Measurements from ENCODE around the gene TRIP6. TPM values are rescaled to one million over a fixed set of nuclear protein-coding genes. Genes with fewer than 3 reads are reported as not detected.

Gene TRIP6
- total and polyA plus RNA-seq, 4 experiments from 2014 or later = 2.7 to 9.4 (median 6.2) TPM

- H3K36me3 ChIP-seq (ENCODE audit: insufficient read depth, low read length) = peaks cover 13% of the 10 kb centered on the region
- ChIA-PET POLR2A (ENCODE audit: partially characterized antibody) (interaction anchor here (1.3 to 2.0 kb wide), 4 partner anchors 9 to 12 kb away, joined by 3 to 8 read pairs (median 6); partner anchors contain the start of genes SLC12A9 and SRRT), CTCF (ENCODE audit: partially characterized antibody) (interaction anchor here (0.8 to 3.0 kb wide), 3 partner anchors 10 to 12 kb away, joined by 3 to 10 read pairs (median 3); partner anchors contain the start of genes SLC12A9 and SRRT)
- Mint-ChIP-seq H3K9me3 (no peaks in the 10 kb centered on the region), H3K4me3 (no peak overlapping the region), H3K36me3 (peaks cover 21 to 50% of the 10 kb centered on the region in 2 donors), H3K27ac (peak overlapping the region in 1 of 7 donors; percentile 16), H3K4me1 (peaks cover 4 to 15% (median 6%) of the 10 kb centered on the region in 4 donors), H3K27me3 (no peaks in the 10 kb centered on the region)
- no peak overlapping the region for H3K4me3 ChIP-seq (ENCODE audit: low read length in 2 of 2)
- no peak for DNase-seq
- H3K9me3 ChIP-seq (ENCODE audit: control insufficient read depth in 1 of 2, low read length in 2 of 2) = no peaks in the 10 kb centered on the region
- H3K27ac ChIP-seq (ENCODE audit: low read depth, low read length) = no peak overlapping the region
- no peaks in the 10 kb centered on the region for H3K27me3 ChIP-seq (ENCODE audit: insufficient read depth, low read length)
- intact Hi-C loops (cut with micrococcal nuclease) = no loop called here
- H3K4me1 ChIP-seq (ENCODE audit: insufficient read depth, low read length) = peaks cover 10% of the 10 kb centered on the region
Measured at GRCh38 chr7:100864263-100864845, 2.8 kb upstream of the TRIP6 start.

- Mint-ChIP-seq H3K36me3 (peaks cover 13 to 39% of the 10 kb centered on the region in 2 donors), H3K4me1 (peaks cover 4 to 15% (median 6%) of the 10 kb centered on the region in 4 donors), H3K9me3 (no peaks in the 10 kb centered on the region), H3K4me3 (peak overlapping the region in 3 of 8 donors; percentile 39 to 72 (median 61)), H3K27me3 (no peaks in the 10 kb centered on the region), H3K27ac (peak overlapping the region in 4 of 7 donors; percentile 10 to 71 (median 40))
- CTCF ChIA-PET (ENCODE audit: partially characterized antibody) = interaction anchor here (1.3 kb wide), 1 partner anchor 9 kb away, joined by 3 read pairs; the partner anchor contains the start of gene SRRT
- Histone ChIP-seq H3K4me3 (ENCODE audit: low read length in 2 of 2) (no peak overlapping the region), H3K27ac (ENCODE audit: low read depth, low read length) (no peak overlapping the region), H3K9me3 (ENCODE audit: control insufficient read depth in 1 of 2, low read length in 2 of 2) (no peaks in the 10 kb centered on the region), H3K36me3 (ENCODE audit: insufficient read depth, low read length) (peaks cover 10% of the 10 kb centered on the region), H3K27me3 (ENCODE audit: insufficient read depth, low read length) (no peaks in the 10 kb centered on the region), H3K4me1 (ENCODE audit: insufficient read depth, low read length) (peaks cover 10% of the 10 kb centered on the region)
- POLR2A ChIA-PET (ENCODE audit: partially characterized antibody) = interaction anchor here (1.5 to 2.0 kb wide), 3 partner anchors 8 to 13 kb away, joined by 4 to 8 read pairs (median 8); partner anchors contain the start of genes SLC12A9 and SRRT
- intact Hi-C loops (cut with micrococcal nuclease) = no loop called here
- DNase-seq = no peak
Measured at GRCh38 chr7:100865372-100865911, 1.7 kb upstream of the TRIP6 start.

- Mint-ChIP-seq H3K4me3 (peak overlapping the region in 6 of 8 donors; percentile 77 to 87 (median 83)), H3K27ac (no peak overlapping the region), H3K27me3 (no peaks in the 10 kb centered on the region), H3K4me1 (peaks cover 3 to 19% (median 6%) of the 10 kb centered on the region in 4 donors), H3K9me3 (no peaks in the 10 kb centered on the region), H3K36me3 (peaks cover 7 to 35% of the 10 kb centered on the region in 2 donors)
- Histone ChIP-seq H3K4me1 (ENCODE audit: insufficient read depth, low read length) (peaks cover 10% of the 10 kb centered on the region), H3K27ac (ENCODE audit: low read depth, low read length) (no peak overlapping the region), H3K36me3 (ENCODE audit: insufficient read depth, low read length) (peaks cover 4% of the 10 kb centered on the region), H3K9me3 (ENCODE audit: control insufficient read depth in 1 of 2, low read length in 2 of 2) (no peaks in the 10 kb centered on the region), H3K4me3 (ENCODE audit: low read length in 2 of 2) (peak overlapping the region in 1 of 2 donors; percentile 58), H3K27me3 (ENCODE audit: insufficient read depth, low read length) (no peaks in the 10 kb centered on the region)
- POLR2A ChIA-PET (ENCODE audit: partially characterized antibody) = interaction anchor here (0.7 to 1.9 kb wide), 5 partner anchors 7 to 23 kb away, joined by 3 to 8 read pairs (median 3); partner anchors contain the start of genes SRRT and UFSP1
- CTCF ChIA-PET (ENCODE audit: partially characterized antibody) = no interaction called here
- intact Hi-C loops (cut with micrococcal nuclease) = no loop called here
- DNase-seq = no peak
Measured at GRCh38 chr7:100865938-100866728, 1.1 kb upstream of the TRIP6 start.

- Histone ChIP-seq H3K27me3 (ENCODE audit: insufficient read depth, low read length) (no peaks in the 10 kb centered on the region), H3K9me3 (ENCODE audit: control insufficient read depth in 1 of 2, low read length in 2 of 2) (no peaks in the 10 kb centered on the region), H3K4me1 (ENCODE audit: insufficient read depth, low read length) (peaks cover 10% of the 10 kb centered on the region), H3K4me3 (ENCODE audit: low read length in 2 of 2) (peak overlapping the region in 1 of 2 donors; percentile 58), H3K36me3 (ENCODE audit: insufficient read depth, low read length) (peaks cover 4% of the 10 kb centered on the region), H3K27ac (ENCODE audit: low read depth, low read length) (peak overlapping the region; percentile 66)
- POLR2A ChIA-PET (ENCODE audit: partially characterized antibody) = interaction anchor here (0.7 to 1.1 kb wide), 4 partner anchors 8 to 23 kb away, joined by 3 to 5 read pairs (median 3); partner anchors contain the start of genes SRRT and UFSP1
- Mint-ChIP-seq H3K9me3 (no peaks in the 10 kb centered on the region), H3K27ac (peak overlapping the region in 5 of 7 donors; percentile 64 to 93 (median 83)), H3K4me3 (peak overlapping the region; percentile 62 to 87 (median 83)), H3K4me1 (peaks cover 3 to 19% (median 6%) of the 10 kb centered on the region in 4 donors), H3K36me3 (peaks cover 9 to 33% of the 10 kb centered on the region in 2 donors), H3K27me3 (no peaks in the 10 kb centered on the region)
- DNase-seq = no peak
- intact Hi-C loops (cut with micrococcal nuclease) = no loop called here
- CTCF ChIA-PET (ENCODE audit: partially characterized antibody) = interaction anchor here (1.3 kb wide), 1 partner anchor 14 kb away, joined by 5 read pairs; the partner anchor contains the start of gene SLC12A9
Measured at GRCh38 chr7:100866729-100867039, 503 bp upstream of the TRIP6 start.

- CTCF ChIA-PET (ENCODE audit: partially characterized antibody) = interaction anchor here (1.3 kb wide), 1 partner anchor 16 kb away, joined by 5 read pairs; the partner anchor contains the start of gene SLC12A9
- Histone ChIP-seq H3K4me3 (ENCODE audit: low read length in 2 of 2) (peak overlapping the region in 1 of 2 donors; percentile 58), H3K27me3 (ENCODE audit: insufficient read depth, low read length) (no peaks in the 10 kb centered on the region), H3K27ac (ENCODE audit: low read depth, low read length) (peak overlapping the region; percentile 66), H3K4me1 (ENCODE audit: insufficient read depth, low read length) (peaks cover 10% of the 10 kb centered on the region), H3K9me3 (ENCODE audit: control insufficient read depth in 1 of 2, low read length in 2 of 2) (no peaks in the 10 kb centered on the region), H3K36me3 (ENCODE audit: insufficient read depth, low read length) (peaks cover 4% of the 10 kb centered on the region)
- peaks cover 3 to 19% (median 6%) of the 10 kb centered on the region in 4 donors for H3K4me1 Mint-ChIP-seq
- H3K36me3 Mint-ChIP-seq = peaks cover 4 to 25% of the 10 kb centered on the region in 2 donors
- DNase-seq = no peak
- H3K9me3 Mint-ChIP-seq = no peaks in the 10 kb centered on the region
- H3K4me3 Mint-ChIP-seq = peak overlapping the region; percentile 43 to 78 (median 69)
- POLR2A ChIA-PET (ENCODE audit: partially characterized antibody) = no interaction called here
- intact Hi-C loops (cut with micrococcal nuclease) = no loop called here
- H3K27ac Mint-ChIP-seq = peak overlapping the region; percentile 59 to 89 (median 81)
- no peaks in the 10 kb centered on the region for H3K27me3 Mint-ChIP-seq
Measured at GRCh38 chr7:100867776-100868485, 744 bp downstream of the TRIP6 start.

GRCh38 chr7:100873599-100874299, 6.6 kb downstream of the TRIP6 start:
- peaks cover 0 to 2% (median 0%) of the 10 kb centered on the region in 8 donors for H3K9me3 Mint-ChIP-seq
- intact Hi-C loops (cut with micrococcal nuclease) = loop anchor here (1.0 kb wide), 1 partner anchor 21 kb away; the partner anchor contains the start of gene SLC12A9
- no peaks in the 10 kb centered on the region for H3K27me3 ChIP-seq (ENCODE audit: insufficient read depth, low read length)
- H3K27ac Mint-ChIP-seq = peak overlapping the region; percentile 96 to 99 (median 98)
- peak overlapping the region; percentile 98 to 99 (median 99) for H3K4me3 Mint-ChIP-seq
- H3K36me3 ChIP-seq (ENCODE audit: insufficient read depth, low read length) = no peaks in the 10 kb centered on the region
- H3K36me3 Mint-ChIP-seq = peaks cover 19 to 36% of the 10 kb centered on the region in 2 donors
- peaks cover 24 to 50% (median 40%) of the 10 kb centered on the region in 4 donors for H3K4me1 Mint-ChIP-seq
- DNase-seq = no peak
- CTCF ChIA-PET (ENCODE audit: partially characterized antibody) = interaction anchor here (5.1 kb wide), 1 partner anchor 21 kb away, joined by 30 read pairs; the partner anchor contains the start of gene SLC12A9
- H3K4me3 ChIP-seq (ENCODE audit: low read length in 2 of 2) = peak overlapping the region in 1 of 2 donors; percentile 99
- peak overlapping the region; percentile 91 for H3K27ac ChIP-seq (ENCODE audit: low read depth, low read length)
- H3K9me3 ChIP-seq (ENCODE audit: control insufficient read depth in 1 of 2, low read length in 2 of 2) = no peaks in the 10 kb centered on the region
- H3K27me3 Mint-ChIP-seq = no peaks in the 10 kb centered on the region
- peaks cover 43% of the 10 kb centered on the region for H3K4me1 ChIP-seq (ENCODE audit: insufficient read depth, low read length)
- POLR2A ChIA-PET (ENCODE audit: partially characterized antibody) = interaction anchor here (0.6 to 6.2 kb wide), 5 partner anchors 9 to 343 kb away, joined by 3 to 243 read pairs (median 15); partner anchors contain the start of genes FBXO24, PLOD3, SLC12A9 and UFSP1
